SK-N-MC (cell line): ENCODE data around the gene PSG2.
"Not testable (repeated sequence)": the region's sequence is repeated elsewhere in the genome, so short reads cannot be mapped to it uniquely, and the experiment has no call there.

Experiments
- EZH2 ChIP-seq: fragments of 200-600 bp; sonication (generic); IDR thresholded peaks from one replicate; pipeline ENCODE4 v1.6.1; 2017; ENCODE audit warnings: antibody characterized with exemption
- FOXP2 ChIP-seq: optimal IDR thresholded peaks from 2 replicates; pipeline ENCODE3; 2011; ENCODE audit warnings: mild to moderate bottlenecking, moderate library complexity; ENCODE audit not compliant: insufficient read depth; ENCODE audit errors: extremely low read length, control extremely low read depth
- POLR2AphosphoS5 ChIP-seq: IDR thresholded peaks from 2 replicates; pipeline ENCODE4 v1.6.1; 2012; ENCODE audit warnings: mild to moderate bottlenecking, low read depth, low read length, borderline replicate concordance

GRCh38 chr19:43104215-43104850 is 21.8 kb upstream of the PSG2 start:
- not testable (repeated sequence) for TF ChIP-seq EZH2, POLR2AphosphoS5, FOXP2
